Stimulated activated naive CD4-positive, alpha-beta T cell treated with Interleukin-2 at 50 U/mL for 16 hours (primary cell): ENCODE data around the gene LRRC27.

Experiments
- DNase-seq: peaks from one replicate; lab custom pipeline; 2025; lab: John Stamatoyannopoulos, UW

The LRRC27 gene

DNA sequence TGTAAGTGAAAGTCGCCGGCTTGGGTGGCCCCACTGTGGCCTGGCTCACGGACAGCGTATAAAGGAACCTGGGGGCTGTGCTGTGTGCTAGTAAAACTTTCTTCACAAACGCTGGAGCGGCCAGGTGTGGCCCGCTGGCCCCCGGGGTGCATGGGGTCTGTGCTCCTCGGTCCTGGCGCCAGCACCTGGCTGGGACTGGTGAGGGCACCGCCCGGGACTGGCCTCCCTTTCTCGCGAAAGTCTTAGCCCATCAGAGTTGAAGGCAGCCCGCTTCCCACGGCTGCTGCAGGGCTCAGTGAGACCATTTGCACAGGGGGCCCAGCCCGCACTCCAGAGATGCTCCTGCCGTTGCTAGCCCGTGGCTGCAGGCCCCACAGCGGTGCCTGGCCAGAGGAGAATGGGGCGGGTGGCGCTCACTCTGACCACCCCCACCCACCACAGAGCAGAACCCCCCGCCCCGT lies 70.8 kb downstream of the LRRC27 start:
- DNase-seq = no peak

DNA sequence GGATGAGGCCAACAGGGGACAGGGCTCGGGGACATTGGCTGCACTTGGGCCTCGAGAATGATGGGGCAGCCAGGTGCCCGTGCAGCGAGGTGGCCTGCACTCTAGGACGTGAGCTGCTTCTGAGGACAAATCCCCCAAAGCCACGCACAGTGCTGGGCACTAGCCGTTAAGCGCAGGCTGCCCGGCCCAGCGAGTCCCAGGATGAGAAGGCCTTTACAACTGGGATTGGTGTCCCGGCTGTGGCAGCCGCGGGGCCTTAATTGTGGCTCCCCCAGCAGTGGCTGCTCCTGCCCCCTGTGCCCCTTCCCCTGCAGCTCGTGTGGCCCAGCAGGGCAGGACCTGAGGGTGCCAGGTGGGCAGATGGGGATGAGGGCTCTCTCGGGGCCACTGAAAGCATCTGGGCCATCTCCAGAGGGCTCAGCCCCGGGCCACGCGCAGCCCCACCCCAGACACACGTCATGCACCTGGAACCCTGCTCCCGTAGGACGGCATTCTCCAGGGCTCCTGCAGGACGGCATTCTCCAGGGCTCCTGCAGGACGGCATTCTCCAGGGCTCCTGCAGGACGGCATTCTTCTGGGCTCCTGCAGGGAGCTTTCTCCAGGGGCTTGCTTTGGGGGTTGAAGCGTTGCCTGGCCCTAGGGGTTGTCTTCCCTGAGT lies 71.6 kb downstream of the LRRC27 start:
- no peak for DNase-seq

DNA sequence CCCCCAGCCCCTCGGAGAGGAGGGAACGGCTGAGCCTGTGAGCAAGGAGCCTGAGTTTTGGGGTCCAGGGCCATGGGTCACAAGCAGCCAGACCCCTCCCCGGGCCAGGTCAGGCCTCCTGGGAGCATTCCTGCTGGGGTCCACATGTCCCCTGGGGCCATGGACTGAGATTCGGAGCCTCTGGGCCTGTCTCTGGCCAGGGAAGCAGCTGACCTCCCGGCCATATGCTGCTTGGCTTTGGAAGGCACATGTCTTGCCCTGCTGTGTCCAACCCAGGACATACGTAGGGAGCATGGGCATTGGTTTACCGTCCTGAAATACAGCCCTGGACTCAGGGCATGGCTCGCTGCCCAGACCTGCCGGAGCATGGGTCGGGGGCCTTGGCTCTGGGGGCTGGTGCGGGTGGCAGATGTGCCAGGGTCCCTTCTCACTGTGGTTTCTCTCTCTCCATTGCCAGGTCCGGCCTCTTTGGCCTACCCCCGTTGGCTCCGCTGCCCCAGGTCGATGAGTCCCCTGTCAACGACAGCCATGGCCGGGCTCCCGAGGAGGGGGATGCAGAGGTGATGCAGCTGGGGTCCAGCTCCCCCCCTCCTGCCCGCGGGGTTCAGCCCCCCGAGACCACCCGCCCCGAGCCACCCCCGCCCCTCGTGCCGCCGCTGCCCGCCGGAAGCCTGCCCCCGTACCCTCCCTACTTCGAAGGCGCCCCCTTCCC lies 72.3 kb downstream of the LRRC27 start:
- DNase-seq = no peak

DNA sequence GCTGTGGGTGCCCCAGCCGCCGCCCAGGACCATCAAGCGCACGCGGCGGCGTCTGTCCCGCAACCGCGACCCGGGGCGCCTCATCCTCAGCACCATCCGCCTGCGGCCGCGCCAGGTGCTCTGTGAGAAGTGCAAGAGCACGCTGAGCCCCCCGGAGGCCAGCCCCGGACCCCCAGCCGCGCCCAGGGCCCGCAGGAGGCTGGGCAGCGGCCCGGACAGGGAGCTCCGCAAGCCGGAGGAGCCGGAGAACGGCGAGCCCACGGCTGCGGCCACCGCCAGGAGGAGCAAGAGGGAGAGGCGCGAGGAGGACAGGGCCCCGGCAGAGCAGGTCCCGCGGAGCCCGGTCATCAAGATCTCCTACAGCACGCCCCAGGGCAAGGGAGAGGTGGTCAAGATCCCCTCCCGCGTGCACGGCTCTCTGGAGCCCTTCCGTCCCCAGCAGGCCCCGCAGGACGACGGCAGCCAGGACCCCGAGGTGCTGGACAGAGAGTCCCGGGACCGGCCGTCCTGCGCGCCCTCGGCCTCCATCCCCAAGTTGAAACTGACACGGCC lies 73.0 kb downstream of the LRRC27 start:
- DNase-seq = no peak

DNA sequence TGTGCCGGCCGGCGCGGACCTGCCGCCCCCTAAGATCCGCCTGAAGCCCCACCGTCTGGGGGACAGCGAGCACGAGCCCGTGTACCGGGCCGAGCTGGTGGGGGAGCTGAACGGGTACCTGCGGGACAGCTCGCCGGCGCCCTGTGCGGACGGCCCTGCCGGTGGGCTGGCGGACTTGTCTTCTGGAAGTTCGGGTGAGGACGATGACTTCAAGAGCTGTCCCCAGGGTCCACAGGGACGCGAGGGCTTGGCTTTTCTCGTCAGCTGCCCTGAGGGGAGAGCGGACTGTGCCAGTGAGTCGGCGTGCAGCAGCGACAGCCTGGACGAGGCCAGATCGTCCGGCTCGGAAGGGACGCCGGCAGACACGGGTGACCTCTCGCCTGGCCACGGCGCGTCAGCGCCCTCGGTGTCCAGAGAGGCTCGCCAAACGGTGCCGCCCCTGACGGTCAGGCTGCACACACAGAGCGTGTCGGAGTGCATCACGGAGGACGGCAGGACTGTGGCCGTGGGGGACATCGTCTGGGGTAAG lies 73.5 kb downstream of the LRRC27 start:
- no peak for DNase-seq

DNA sequence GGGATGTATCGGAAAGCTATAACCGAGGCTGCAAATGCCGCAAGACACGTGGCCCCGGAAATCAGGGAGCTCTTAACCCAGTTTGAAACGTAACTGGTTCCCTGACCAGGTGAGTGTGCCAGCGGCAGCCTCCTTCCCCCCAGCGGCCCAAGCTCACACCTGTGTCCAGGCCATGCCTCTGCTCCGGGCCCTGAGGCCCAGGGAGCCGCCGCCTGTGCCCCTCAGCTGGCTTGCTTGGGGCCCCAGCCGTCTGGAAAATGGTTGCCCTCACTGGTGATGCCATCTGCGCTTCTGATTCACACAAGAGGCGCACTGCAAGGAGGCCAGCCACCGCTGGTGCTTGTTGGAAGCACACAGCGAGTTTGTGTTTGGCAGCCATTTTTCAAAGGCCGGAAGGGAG lies 74.2 kb downstream of the LRRC27 start:
- no peak for DNase-seq

DNA sequence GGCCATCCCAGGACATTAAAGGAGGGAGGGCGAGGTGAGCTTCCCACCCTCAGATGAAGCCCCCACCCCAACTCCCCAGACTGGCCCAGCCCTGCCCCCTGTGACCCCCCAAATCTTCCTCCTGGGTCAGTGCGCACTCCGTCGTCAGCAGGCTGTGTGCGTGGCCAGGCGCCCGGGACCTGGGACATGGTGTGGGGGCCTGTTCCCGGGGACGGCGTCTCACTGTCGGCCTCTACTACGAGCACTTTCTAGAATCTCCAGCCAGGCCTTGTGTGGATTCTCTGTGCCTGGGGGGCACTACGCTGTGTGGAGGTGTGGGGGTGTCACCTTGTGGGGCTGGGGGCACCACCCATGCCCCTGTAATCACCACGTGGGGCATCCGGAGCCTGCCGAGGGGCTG lies 74.8 kb downstream of the LRRC27 start:
- DNase-seq = no peak

DNA sequence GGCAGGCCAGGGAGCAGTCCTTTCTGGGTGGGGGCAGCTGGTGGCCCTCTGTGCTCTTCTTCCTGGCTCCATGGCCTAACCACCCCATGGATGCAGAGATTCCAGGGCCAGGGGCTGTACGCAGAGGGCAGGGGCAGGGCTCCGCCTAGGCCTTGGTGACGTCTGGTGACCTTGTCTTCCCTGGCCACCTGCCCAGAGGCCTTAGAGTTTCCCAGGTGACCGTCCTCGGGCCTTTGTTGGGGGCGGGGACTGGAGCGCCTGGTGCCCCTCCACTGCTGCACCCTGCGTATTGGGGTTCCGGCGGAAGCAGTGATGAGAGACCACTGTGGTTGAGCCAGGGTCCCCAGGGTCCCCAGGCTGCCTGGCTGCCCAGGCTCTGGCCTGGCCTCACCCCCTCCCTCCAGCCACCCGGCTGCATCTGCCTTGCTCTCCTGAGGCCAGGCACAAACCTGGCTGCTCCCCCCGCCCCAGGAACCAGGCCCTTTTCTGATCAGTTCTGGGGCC lies 75.3 kb downstream of the LRRC27 start:
- no peak for DNase-seq

DNA sequence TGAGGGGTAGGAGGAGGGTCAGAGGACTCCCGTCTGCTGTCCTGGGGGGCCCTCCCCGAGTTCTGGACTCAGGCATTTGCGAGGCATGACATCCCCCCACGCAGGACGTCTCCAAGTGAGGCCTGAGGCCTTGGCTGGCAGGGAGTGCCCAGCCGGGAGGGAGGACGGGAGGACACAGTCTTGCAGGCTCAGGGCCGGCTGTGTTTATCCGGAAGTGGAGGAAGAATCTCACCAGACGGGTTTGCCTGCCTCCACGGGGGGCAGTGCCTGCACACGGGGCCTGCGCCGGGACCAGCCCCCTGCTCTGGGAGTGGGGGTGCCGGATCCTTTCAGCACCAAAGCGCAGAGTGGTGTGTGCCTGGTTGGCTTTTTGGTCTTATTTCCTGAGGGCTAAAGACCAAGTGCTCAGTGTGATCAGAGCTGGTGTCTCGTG lies 75.9 kb downstream of the LRRC27 start:
- DNase-seq = no peak

DNA sequence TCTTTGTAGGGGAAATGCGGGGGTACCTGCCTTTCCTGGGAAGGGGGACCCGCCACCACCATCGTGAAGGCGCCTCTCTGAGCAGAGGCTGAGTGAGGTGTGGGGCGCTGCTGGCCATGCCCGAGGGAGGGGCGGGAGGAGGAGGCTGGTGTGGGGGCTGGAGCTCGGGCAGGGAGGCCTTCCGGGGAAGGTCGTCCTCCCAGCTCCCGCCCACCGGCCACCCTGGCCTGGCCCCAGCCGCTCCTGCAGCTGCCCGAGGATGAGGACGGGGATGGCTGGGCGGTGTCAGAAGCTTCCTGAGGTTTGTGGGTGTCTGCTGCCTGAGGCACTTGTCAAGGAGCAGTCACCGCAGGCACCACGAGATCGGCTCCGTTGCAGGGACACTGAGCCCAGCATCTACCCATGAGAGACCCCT lies 76.4 kb downstream of the LRRC27 start:
- DNase-seq = no peak

DNA sequence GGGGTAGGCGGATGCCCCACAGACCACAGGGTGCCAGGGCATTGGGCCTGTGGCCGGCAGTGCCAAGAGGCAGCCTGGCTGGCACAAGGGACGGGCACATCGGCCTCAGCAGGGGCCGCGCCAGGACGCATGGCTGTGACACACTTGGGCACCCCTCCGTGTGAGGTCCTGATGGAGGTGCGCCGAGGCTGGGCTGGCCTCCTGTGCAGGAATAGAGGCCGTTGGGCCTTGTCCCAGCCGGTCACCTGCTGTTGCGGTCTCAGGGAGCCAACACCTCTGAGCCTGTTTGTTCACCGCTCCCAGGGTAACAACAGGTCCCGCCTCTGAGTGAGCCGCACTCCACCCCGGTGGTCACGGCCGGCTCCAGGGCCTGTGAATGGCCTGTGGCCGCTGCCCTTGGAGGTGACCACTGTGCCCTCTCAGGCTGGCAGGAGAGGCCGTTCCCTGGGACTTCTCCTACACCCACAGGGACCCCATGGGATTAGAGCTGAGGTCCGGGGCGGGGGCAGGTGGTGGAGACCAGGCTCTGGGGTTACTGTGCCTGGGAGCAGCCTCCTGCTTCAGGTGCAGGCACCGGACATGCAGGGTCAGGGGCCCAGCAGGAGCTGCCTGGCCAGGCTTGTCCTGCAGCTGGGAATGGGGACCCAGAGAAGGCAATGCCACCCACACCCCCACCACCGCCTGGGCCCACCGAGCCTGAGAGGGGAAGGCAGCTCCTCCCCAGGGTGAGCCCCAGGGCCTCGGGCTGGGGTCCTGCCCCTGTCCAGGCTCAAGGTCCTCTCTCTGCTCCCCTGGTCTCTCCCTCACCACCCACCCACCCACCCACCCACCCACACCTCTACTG lies 77.1 kb downstream of the LRRC27 start:
- no peak for DNase-seq

DNA sequence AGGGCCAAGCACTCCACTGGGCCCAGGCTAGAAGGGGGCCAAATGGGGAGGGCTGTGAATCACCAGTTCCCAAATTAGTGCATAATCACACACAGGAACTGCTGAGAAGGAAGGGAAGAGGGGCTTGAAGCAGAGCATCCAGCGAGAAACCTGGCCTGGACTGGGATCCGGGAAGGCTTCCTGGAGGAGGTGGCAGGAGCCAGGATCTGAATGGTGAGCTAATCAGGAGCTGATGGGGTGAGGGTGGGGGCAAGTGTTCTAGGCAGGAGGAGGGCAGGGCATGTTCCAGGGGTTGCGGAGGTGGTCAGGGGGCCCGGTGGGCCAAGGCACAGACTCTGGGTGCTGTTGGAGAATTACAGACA lies 77.7 kb downstream of the LRRC27 start:
- no peak for DNase-seq

DNA sequence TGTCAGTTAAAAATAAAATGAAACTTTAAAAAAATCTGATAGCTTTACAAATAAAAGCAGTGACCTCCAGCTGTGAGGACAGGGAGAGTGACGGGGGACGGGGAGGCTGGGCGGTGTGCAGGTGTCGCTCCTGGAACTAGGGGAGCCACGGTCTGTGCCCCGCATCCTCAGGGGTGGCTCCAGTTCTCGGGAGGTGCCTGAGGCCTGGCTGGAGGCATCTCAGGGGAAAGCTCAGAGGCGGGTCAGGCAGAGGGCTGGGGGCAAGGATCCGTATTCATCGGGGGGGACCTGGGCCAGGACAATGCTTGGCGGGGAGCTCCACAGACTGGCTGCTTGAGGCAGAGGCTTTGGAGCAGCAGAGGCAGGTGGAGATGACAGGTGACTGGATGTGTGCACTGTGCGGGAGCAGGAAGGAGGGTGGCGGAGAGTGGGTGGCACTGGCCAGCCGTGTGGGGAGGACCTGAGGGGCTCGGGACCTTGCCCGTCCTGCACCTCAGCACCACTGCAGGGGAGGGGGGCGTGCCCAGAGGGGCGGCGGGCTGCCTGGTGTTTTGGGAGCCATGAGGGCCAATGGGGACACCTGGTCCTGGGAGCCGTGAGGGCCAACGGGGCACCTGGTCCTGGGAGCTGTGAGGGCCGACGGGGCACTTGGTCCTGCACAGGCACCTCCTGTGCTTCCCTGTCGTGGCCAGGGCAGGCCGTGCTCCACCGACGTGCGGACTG lies 78.2 kb downstream of the LRRC27 start:
- no peak for DNase-seq

DNA sequence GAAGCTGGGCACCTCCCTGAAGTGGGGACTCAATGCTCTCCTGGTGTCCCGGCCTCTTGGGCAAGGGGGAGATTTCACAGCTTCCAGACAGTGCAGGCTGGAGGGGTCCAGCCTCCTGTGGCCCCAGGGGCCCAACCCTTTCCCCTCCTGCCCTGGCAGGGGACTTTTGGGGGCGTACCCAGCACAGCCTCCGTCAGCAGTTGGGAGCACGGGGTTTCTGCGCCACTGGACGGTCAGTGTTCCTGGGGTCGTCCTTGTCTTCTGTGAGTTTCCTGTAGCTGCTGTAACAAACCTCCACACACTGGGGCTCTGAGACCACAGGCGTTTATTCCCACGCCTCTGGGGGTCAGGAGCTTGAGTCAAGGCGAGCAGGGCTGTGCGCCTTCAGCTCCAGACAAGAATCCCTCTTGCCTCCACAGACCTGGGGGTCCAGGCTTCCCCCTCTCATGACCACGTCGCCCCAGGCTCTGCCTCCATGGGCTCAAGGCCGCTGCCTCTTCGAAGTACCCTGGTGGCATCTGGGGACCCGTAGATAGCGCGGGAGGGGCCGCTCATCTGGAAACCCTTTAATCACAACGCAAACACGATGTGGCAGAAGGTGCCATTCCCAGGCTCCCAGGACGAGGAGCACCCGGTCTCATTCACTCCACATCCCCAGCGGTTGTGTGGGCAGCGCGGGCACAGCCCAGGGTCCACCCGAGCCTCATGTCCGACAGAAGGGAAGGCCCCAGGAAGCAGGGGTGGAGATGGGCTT lies 79.0 kb downstream of the LRRC27 start:
- no peak for DNase-seq

DNA sequence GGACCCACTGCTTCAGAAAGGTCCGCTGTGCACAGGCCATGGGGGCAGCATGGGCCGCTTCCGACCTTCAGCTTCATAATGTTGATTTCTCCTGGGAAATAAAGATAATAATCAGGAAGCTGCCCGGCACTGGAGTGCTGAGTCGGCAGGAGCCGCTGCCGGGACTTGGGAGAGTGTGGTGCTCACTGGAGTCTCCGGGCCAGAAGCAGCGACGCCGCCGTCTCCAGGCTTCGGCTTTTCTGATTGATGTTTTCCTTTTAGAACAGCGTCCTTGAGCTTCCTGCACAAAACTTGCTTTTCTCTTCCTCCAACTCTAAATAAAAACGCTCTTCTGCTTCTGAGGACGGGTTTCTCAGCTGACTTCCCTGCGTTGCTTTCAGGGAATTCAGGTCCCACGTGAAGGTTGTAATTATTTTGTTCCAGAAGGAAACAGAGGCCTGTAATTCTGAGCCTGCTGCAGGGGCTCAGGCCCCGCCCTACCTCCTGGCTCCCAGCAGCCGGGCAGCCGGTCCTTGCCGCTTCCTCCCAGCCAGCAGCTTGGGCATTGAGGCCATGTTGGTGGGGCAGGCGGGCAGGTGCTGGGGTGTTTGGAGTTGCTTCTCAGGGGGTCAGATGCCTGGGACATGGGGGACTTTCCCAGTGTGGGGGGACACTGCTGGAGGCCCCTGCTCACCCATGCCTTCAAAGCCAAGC lies 79.7 kb downstream of the LRRC27 start:
- DNase-seq = no peak

DNA sequence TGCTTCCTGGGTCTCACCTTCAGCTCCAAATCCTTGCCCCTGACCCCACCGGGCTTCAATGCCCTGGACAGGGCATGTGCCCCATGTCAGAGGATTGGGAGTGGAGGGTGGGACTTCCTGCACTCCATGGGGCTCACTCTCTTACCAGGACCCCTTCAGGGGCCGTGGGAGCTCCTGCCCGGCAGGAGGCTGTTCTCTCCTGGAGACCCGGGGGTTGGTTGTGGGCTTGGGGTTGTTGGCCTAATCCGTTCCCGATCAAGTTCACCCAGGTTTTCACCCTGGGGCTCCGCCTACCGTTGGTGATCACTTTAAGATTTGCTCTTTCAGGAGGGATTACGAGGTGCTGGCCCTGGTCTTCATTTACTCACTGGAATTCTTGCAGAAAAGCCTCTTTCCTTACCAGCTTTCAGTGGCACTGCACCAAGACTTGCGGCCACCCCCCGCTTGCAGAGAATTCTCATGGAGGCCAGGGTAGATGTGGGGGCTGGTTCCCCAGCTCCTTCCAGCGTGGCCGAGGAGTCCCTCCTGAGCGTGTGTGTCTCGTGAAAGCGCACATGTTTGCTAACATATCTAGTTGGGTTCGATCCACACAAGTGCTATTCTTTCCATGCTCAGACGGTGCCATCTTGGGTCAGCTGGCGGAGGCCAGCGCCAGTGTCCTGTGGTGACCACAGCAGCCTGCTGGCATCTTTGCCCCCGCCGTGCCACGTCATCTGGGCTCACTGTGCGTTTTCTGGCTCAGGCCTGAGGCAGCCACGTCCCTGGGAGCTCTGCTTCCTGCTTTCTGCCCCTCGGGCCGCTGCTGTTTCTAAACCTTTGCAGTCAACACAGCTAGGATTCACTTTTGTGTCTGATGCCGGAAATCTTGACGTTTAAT lies 80.6 kb downstream of the LRRC27 start:
- DNase-seq = no peak

DNA sequence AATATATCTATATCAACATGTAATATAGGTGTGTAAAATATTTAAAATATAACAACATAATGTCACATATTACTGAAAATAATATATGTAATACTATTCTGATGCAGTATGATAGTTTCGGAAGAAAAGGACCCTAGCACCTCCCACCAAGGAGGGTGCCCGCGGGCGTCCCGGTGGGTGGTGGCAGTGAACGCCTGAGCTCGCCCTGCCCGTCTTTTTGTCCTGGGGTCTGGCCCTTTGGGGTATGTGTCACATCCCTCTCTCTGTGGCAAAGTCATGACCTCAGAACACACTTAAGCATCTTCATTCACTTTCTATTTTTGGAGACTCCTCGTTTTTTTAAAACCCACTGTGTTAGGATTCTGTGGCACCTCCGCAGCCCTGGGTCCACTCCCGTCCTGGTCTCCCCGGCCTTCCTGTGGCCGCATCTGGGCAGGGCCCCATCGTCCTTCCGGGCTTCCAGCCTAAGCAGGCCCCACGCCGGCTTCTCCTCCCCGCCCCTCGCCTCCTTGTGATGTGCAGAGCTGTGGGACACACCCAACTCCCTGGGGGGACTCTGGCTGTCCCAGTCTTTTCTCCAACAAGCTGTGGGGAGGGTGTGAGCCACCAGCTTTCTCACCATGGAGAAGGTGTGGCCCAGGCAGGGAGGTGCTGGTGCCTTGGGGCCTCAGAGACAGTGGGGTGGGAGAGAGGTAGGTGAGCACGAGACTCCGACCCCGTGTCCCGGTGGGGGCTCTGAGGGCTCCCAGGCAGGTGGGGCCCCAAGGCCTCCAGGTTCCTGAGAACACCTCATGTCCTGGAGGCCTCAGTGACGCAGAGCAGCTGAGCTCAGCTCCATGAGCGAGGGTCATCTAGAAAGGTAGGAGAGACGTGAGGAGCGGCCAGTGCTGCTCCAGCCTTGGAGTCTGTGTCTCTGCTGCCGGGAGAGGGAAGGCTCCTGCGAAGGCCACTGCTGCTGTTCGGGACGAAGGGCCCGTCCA lies 81.5 kb downstream of the LRRC27 start:
- DNase-seq = no peak
